Immature natural killer cell (primary cell): Measurements from ENCODE around the gene PTPN1. TPM values are rescaled to one million over a fixed set of nuclear protein-coding genes. Genes with fewer than 3 reads are reported as not detected.
"Not testable (repeated sequence)": the region's sequence is repeated elsewhere in the genome, so short reads cannot be mapped to it uniquely, and the experiment has no call there.

ENCODE experiments used
- DNase-seq, 3 donors: peaks; one replicate each; pipeline ENCODE4 v3.0.0; 2022; ENCODE audit warnings: mixed read lengths in 1 of 3
- H3K27ac Mint-ChIP-seq, 6 donors: one replicate each; pipeline ENCODE4 v1.8.0; 2020; ENCODE audit warnings: mixed read lengths in 6 of 6, mild to moderate bottlenecking in 5 of 6, inconsistent platforms in 4 of 6, moderate library complexity in 3 of 6
- H3K27me3 Mint-ChIP-seq, 3 donors: one replicate each; pipeline ENCODE4 v1.8.0; 2020 to 2021; ENCODE audit warnings: low read depth in 3 of 3, mild to moderate bottlenecking in 3 of 3, mixed read lengths in 3 of 3, moderate library complexity in 3 of 3, inconsistent platforms in 1 of 3
- H3K36me3 Mint-ChIP-seq, 3 donors: one replicate each; pipeline ENCODE4 v1.8.0; 2020; ENCODE audit warnings: mixed read lengths in 3 of 3, inconsistent platforms in 2 of 3, mild to moderate bottlenecking in 2 of 3
- H3K4me1 Mint-ChIP-seq, 2 donors: one replicate each; pipeline ENCODE4 v1.8.0; 2020; ENCODE audit warnings: inconsistent platforms in 2 of 2, mild to moderate bottlenecking in 2 of 2, mixed read lengths in 2 of 2, moderate library complexity in 1 of 2
- H3K4me3 Mint-ChIP-seq, 5 donors: one replicate each; pipeline ENCODE4 v1.8.0; 2020; ENCODE audit warnings: mild to moderate bottlenecking in 5 of 5, mixed read lengths in 5 of 5, inconsistent platforms in 3 of 5, moderate library complexity in 3 of 5
- H3K9me3 Mint-ChIP-seq, 6 donors: one replicate each; pipeline ENCODE4 v1.8.0; 2020; ENCODE audit warnings: mild to moderate bottlenecking in 6 of 6, mixed read lengths in 6 of 6, inconsistent platforms in 4 of 6, moderate library complexity in 3 of 6
- polyA plus RNA-seq, 3 donors: library from polyadenylated mRNA; unstranded; fragments of 300-500 nt; fragmentation: Illumina TruSeq; gene quantifications; one replicate each; pipeline ENCODE4 v1.2.3, GENCODE V29; 2021

PTPN1 gene
- polyA plus RNA-seq, 3 donors from 2014 or later, result 18.4 to 38.3 (median 19.4) TPM

DNA sequence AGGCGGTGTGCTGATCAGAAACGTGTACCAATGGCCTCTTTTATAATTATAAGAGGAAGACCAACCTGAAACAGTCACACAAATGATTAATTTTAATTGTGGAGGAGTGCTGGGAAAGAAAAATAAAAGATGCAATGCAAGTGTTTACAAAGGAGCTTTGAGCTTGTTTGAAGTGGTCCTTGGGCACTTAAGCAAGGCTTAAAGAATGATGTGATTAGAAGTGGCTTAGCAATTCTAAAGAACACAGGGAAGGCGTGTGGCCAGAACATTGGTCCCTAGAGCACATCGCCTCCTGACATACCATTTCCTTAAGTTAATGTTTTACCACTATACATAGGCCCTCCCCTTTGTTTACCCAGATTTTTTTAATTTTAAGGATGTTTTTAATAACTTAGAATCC is 26.1 kb downstream of the PTPN1 start:
- Mint-ChIP-seq H3K9me3 (no peaks in the 10 kb centered on the region), H3K36me3 (no peaks in the 10 kb centered on the region), H3K27ac (peak overlapping the region in 1 of 6 donors; percentile 3), H3K4me1 (peaks cover 80 to 86% of the 10 kb centered on the region in 2 donors), H3K27me3 (peaks cover 0 to 3% (median 0%) of the 10 kb centered on the region in 3 donors), H3K4me3 (no peak overlapping the region)
- DNase-seq, result no peak

DNA sequence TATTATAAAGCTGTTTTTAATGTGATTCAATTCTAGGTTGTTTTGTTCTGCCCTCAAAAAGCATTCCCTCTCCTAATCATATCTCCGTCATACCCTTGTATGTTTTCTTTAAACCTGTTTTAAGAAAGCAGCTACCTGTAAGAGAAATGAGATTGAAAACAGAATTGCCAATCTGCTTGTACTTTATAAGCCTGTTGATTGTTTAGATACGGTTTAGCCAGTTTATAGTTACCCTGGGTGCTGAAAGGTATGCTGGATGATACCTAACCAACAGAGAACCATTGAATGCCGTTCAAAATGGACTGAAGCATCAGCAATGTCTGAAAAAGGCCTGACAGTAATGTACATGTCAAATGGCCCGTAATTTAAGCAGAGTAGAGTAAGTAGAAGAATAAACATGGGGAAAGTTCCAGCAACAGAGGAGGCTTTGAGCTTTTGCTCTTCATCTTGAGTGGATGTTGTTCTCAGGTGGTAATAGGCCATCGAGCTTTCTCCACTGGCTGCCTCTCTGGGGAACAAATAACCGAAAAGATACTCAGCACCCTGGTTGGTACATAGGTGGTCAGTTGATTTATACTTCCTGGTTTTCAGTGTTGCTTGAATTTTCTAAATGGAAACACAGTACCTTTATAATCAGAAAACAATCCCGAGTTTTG is 27.5 kb downstream of the PTPN1 start:
- Mint-ChIP-seq H3K4me1 (peaks cover 82 to 86% of the 10 kb centered on the region in 2 donors), H3K27ac (peak overlapping the region in 5 of 6 donors; percentile 4 to 89 (median 73)), H3K9me3 (no peaks in the 10 kb centered on the region), H3K4me3 (peak overlapping the region in 2 of 5 donors; percentile 26 to 55), H3K36me3 (no peaks in the 10 kb centered on the region), H3K27me3 (peaks cover 0 to 5% (median 0%) of the 10 kb centered on the region in 3 donors)
- DNase-seq, result no peak

DNA sequence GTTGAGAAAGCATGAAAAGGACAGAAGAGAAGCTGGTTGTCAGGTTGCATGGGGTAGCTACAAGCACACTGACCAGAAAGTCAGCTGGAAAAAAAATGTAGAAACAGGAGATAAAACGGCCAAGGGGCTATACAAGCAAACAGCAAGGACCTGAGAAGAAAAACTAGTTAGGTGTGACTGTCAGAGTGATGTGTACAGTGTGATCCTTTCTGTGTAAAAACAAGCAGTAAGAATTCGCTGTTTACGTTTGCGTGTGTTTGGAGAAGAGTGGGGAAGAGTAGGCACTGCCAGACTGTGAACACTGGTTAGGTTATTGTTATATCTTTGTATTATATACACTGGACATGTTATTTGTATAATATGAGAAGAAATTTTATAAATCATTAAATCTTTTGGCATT is 28.1 kb downstream of the PTPN1 start:
- H3K27me3 Mint-ChIP-seq, result peaks cover 0 to 5% (median 0%) of the 10 kb centered on the region in 3 donors
- no peak for DNase-seq
- peaks cover 78 to 86% of the 10 kb centered on the region in 2 donors for H3K4me1 Mint-ChIP-seq
- peak overlapping the region in 5 of 6 donors; percentile 4 to 89 (median 47) for H3K27ac Mint-ChIP-seq
- no peaks in the 10 kb centered on the region for H3K9me3 Mint-ChIP-seq
- H3K36me3 Mint-ChIP-seq, result no peaks in the 10 kb centered on the region
- peak overlapping the region in 2 of 5 donors; percentile 26 to 55 for H3K4me3 Mint-ChIP-seq

DNA sequence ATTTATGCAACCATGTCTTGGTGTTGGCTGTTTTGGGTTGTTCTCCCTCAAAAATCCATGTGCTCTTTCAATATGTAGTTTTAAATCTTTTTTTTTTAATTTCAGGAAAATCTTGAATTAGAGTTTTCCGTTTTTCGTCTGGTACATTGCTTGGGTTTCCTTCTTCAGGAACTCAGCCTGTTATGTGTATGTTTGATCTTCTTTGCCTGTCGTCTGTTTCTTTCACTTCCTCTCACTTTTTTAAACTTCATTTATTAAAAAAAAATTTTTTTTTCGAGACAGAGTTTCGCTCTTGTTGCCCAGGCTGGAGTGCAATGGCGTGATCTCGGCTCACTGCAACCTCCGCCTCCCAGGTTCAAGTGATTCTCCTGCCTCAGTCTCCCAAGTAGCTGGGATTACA is 29.6 kb downstream of the PTPN1 start:
- not testable (repeated sequence) for H3K27me3 Mint-ChIP-seq, H3K27ac Mint-ChIP-seq

DNA sequence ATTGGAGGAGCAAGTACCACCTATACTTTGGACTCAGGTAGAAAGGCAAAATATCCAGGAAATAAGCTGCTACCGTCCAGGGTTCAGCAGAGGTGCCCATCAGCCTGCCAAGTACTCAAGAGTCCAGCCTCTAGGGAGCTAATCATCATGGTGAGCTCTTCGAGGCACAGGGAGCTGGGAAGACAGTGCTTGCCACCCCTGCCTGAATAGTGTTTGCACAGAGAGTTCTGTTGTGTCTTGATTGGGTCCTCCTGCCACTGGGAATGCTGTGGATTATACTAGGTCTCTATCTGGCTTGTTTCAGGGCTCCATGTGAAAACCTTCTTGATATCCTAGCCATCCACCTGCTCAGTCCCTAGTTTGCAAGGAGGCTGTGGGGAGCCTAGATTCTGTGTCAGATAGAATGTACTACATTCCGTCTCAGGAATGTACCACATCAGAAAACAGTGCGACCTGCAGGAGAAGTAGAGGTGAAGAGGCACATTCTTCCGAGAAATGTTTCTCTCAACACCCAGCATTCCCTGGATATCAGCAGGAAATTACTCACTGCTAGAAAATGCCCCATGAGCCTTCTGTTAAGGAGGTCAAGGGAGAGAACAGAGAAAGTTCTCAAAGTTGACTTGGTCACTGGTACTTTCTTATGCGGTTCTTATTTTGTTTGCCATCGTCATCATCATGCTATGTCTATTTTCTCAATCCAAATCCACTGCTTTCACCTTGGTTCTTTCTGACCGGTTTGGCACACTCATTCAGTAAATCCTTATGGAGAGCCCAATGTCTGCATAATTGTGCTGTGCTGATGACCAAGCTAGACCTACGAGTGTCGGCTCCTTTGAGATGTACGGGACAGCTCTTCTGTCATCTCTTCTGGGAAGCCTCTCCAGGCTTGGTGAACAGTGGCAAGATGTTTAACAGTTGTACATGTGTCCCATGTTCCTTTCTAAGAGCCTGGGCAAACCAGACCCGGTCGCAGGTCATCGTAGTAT is 30.7 kb downstream of the PTPN1 start:
- Mint-ChIP-seq H3K9me3 (no peaks in the 10 kb centered on the region), H3K27ac (peak overlapping the region in 4 of 6 donors; percentile 25 to 78 (median 42)), H3K4me3 (peak overlapping the region in 4 of 5 donors; percentile 46 to 58 (median 53)), H3K4me1 (peaks cover 71 to 82% of the 10 kb centered on the region in 2 donors), H3K36me3 (no peaks in the 10 kb centered on the region), H3K27me3 (peaks cover 0 to 2% (median 2%) of the 10 kb centered on the region in 3 donors)
- DNase-seq, result no peak

More for the DNA sequence above, 29.6 kb downstream of the PTPN1 start:
- not testable (repeated sequence) for H3K4me3 Mint-ChIP-seq, H3K36me3 Mint-ChIP-seq, H3K9me3 Mint-ChIP-seq, DNase-seq
- peaks cover 71 to 82% of the 10 kb centered on the region in 2 donors for H3K4me1 Mint-ChIP-seq

DNA sequence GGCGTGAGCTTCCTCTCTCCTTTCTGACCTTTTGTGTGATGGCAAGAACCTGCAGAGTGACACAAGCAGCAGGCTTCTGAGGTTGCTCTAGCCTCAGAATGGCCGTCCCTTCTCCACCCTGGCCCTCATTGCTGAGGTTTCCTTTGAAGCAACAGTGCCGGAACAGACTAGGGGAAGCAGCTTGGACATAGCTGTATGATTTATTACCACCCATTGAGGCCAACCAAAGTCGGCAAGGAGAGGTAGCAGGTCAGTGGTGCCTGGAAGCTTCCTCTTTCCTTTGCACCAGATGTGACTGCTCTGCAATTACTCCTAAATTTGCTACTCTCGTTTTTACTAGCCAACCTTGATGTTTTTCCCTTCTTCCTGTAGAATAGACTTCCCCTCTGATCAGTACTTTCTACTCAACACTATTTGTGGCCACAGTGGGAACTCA is 31.4 kb downstream of the PTPN1 start:
- DNase-seq, result no peak
- no peaks in the 10 kb centered on the region for H3K9me3 Mint-ChIP-seq
- peak overlapping the region in 4 of 6 donors; percentile 18 to 78 (median 40) for H3K27ac Mint-ChIP-seq
- H3K27me3 Mint-ChIP-seq, result peaks cover 2 to 3% (median 2%) of the 10 kb centered on the region in 3 donors
- no peaks in the 10 kb centered on the region for H3K36me3 Mint-ChIP-seq
- H3K4me1 Mint-ChIP-seq, result peaks cover 73 to 82% of the 10 kb centered on the region in 2 donors
- peak overlapping the region in 4 of 5 donors; percentile 46 to 58 (median 53) for H3K4me3 Mint-ChIP-seq

DNA sequence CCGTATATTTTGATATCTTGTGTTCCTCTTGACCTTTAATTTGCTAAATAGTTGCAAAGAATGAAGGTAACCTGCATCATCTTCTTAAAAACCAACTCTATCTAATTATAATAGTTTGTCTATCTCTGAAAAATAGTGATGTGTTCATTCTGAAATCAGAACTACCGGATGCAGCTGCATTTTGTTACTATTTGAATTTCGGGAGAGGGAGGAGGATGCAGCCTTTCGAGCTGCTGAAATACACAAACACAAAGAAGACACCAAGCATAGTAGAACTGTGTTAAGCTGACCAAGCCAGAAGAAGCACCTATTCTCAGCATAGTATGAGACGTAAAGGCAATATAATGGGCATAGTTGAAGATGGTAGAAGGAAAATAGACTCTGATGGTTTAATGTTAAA is 33.1 kb downstream of the PTPN1 start:
- H3K36me3 Mint-ChIP-seq, result no peaks in the 10 kb centered on the region
- no peaks in the 10 kb centered on the region for H3K9me3 Mint-ChIP-seq
- H3K4me3 Mint-ChIP-seq, result peak overlapping the region in 1 of 5 donors; percentile 3
- H3K4me1 Mint-ChIP-seq, result peaks cover 77 to 84% of the 10 kb centered on the region in 2 donors
- H3K27ac Mint-ChIP-seq, result peak overlapping the region in 2 of 6 donors; percentile 13 to 20
- DNase-seq, result no peak
- peaks cover 2 to 5% (median 2%) of the 10 kb centered on the region in 3 donors for H3K27me3 Mint-ChIP-seq

DNA sequence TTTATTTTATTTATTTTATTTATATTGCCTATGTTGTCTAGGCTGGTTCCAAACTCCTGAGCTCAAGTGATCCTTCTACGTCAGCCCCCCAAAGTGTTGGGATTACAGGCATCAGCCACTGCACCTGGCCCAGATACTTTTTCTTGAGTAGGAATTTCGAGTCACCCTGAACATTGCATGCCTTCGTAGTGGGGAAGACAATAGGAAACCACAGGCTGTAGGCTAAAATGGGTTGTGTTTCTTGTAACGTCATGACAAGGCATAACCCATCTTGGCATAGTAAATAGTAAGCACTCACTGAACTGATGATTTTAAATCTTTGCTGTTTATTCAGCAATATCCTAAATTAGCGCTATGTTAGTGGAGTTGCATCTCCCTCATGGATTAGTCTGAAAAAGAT is 34.9 kb downstream of the PTPN1 start:
- H3K27me3 Mint-ChIP-seq, result peaks cover 2 to 5% (median 2%) of the 10 kb centered on the region in 3 donors
- peaks cover 0 to 6% (median 0%) of the 10 kb centered on the region in 3 donors for H3K36me3 Mint-ChIP-seq
- no peak for DNase-seq
- peak overlapping the region; percentile 15 to 87 (median 60) for H3K27ac Mint-ChIP-seq
- no peaks in the 10 kb centered on the region for H3K9me3 Mint-ChIP-seq
- H3K4me1 Mint-ChIP-seq, result peaks cover 74 to 93% of the 10 kb centered on the region in 2 donors
- peak overlapping the region in 2 of 5 donors; percentile 11 to 83 for H3K4me3 Mint-ChIP-seq

DNA sequence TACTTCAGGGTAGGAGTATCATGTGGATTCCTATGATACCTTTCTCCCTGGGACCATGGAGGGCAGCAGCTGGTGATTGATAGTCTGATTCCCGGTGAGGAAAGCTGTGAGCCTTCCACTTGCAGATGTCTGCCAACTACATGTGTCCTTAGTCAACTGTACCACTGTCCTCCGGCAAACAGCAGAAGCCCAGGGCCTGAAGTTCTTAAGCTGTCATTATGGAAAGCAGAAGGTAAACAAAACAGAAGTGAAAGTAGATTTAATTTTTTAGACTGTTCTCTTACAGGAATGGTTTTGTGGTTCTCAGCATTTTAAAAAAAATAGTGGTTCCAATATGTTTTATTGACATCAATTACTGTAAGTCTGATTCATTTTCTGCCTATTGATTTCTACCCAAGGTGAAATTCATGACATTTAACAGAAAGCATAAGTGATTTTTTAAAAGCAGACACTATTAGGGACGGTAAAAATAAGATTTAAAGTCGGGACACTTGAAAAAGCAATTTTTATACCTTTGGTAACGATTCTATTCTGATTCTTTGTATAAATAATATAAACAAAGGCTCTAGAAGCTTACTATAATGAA is 36.6 kb downstream of the PTPN1 start:
- Mint-ChIP-seq H3K9me3 (no peaks in the 10 kb centered on the region), H3K4me1 (peaks cover 58 to 78% of the 10 kb centered on the region in 2 donors), H3K27me3 (peaks cover 0 to 5% (median 2%) of the 10 kb centered on the region in 3 donors), H3K27ac (peak overlapping the region; percentile 78 to 90 (median 87)), H3K4me3 (peak overlapping the region; percentile 53 to 83 (median 73)), H3K36me3 (peaks cover 0 to 6% (median 0%) of the 10 kb centered on the region in 3 donors)
- peak in 1 of 3 donors; percentile 27 for DNase-seq

DNA sequence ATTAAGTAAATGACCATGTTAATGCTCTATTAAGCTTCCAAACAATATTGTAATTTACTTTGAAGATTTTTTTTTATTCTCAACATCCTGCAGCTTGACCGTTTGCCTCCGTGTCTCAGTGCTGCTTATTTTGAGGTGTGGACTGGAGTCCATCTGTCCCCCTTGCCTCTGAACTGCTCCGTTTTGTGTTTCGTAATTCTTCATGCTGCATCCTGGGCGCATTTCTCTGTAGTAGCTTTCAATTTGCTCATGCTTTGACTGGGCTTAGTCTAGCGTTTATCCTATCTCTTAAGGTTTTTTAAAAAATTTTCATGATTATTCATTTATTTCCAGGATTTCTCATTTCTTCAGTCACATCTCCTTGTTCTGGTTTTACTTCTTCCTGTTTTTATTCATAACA is 37.8 kb downstream of the PTPN1 start:
- Mint-ChIP-seq H3K27me3 (peaks cover 0 to 5% (median 2%) of the 10 kb centered on the region in 3 donors), H3K27ac (peak overlapping the region in 4 of 6 donors; percentile 10 to 76 (median 27)), H3K9me3 (no peaks in the 10 kb centered on the region), H3K4me3 (peak overlapping the region in 1 of 5 donors; percentile 42), H3K36me3 (peaks cover 0 to 6% (median 0%) of the 10 kb centered on the region in 3 donors), H3K4me1 (peaks cover 49 to 67% of the 10 kb centered on the region in 2 donors)
- no peak for DNase-seq

DNA sequence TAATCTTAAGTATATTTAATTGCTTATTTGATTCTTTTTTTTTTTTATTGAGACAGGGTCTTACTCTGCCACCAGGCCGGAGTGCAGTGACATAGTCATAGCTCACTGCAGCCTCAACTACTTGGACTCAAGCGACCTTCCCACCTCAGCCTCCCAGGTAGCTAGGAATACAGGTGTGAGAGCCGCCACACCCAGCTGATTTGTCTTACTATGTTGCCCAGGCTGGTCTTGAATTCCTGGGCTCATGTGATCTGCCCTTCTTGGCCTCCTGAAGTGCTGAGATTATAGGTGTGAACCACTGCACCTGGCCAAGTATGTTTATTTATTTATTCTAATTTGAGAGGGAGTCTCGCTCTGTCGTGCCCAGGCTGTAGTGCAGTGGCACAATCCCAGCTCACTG is 38.2 kb downstream of the PTPN1 start:
- no peak overlapping the region for H3K4me3 Mint-ChIP-seq
- no peaks in the 10 kb centered on the region for H3K9me3 Mint-ChIP-seq
- H3K4me1 Mint-ChIP-seq, result peaks cover 47 to 62% of the 10 kb centered on the region in 2 donors
- H3K27ac Mint-ChIP-seq, result peak overlapping the region in 3 of 6 donors; percentile 7 to 37 (median 17)
- peaks cover 0 to 6% (median 0%) of the 10 kb centered on the region in 3 donors for H3K36me3 Mint-ChIP-seq
- peaks cover 0 to 5% (median under 1%) of the 10 kb centered on the region in 3 donors for H3K27me3 Mint-ChIP-seq
- no peak for DNase-seq

DNA sequence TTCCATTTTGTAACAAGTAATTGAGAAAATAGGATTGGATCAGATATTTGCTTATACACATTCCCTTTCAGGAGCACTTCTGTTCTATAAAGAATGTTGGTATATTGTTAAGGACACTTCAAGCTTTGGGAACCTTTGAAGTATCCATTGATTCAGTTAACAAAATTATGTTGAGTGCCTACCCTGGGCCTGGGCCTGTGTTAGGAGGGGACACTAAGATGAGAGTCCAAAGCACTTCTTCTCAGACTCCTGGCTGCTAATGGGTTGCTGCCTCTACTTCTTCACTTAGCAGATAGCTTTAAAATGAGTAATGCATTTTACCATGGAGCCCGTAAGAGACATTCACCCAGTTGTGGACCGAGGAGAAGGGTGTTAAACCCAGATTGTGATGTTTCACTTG is 40.3 kb downstream of the PTPN1 start:
- peaks cover 0 to 5% (median 0%) of the 10 kb centered on the region in 3 donors for H3K27me3 Mint-ChIP-seq
- H3K27ac Mint-ChIP-seq, result peak overlapping the region in 1 of 6 donors; percentile 3
- H3K36me3 Mint-ChIP-seq, result peaks cover 0 to 6% (median 0%) of the 10 kb centered on the region in 3 donors
- no peak for DNase-seq
- no peaks in the 10 kb centered on the region for H3K9me3 Mint-ChIP-seq
- peaks cover 33 to 45% of the 10 kb centered on the region in 2 donors for H3K4me1 Mint-ChIP-seq
- no peak overlapping the region for H3K4me3 Mint-ChIP-seq

DNA sequence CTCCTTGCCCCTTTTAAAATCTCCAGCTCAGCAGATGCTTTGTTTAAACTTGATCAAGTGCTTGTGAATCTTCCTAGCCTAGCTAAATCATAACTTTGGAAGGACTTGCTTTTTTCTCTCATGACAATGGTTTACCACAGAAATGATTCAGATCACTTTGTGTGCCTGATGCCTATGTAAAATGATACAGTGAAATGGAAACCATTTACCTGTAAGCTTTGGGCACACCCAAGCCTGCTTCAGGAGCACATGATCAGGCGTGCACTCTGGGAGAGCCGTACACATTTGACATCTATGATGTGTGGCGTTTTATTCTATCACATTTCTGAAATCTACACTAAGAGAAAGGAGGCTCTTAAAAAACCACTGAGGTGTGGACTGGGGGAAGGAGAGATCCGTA is 41.1 kb downstream of the PTPN1 start:
- Mint-ChIP-seq H3K4me1 (peaks cover 30 to 38% of the 10 kb centered on the region in 2 donors), H3K36me3 (peaks cover 0 to 6% (median 0%) of the 10 kb centered on the region in 3 donors), H3K4me3 (no peak overlapping the region), H3K9me3 (no peaks in the 10 kb centered on the region), H3K27ac (peak overlapping the region in 4 of 6 donors; percentile 16 to 77 (median 54)), H3K27me3 (peaks cover 0 to 5% (median 0%) of the 10 kb centered on the region in 3 donors)
- no peak for DNase-seq
